Suprapubic skin (tissue), 4 donors: ENCODE results near the gene RTCB.

ENCODE experiments used
- EP300 ChIP-seq: sonication (generic); formaldehyde crosslinking; IDR thresholded peaks from one replicate; pipeline ENCODE4 v1.6.1; 2017; ENCODE audit warnings: antibody characterized with exemption
- POLR2A ChIP-seq, 2 donors: fragments of 450-650 bp; IDR thresholded peaks; one replicate each; pipeline ENCODE4 v1.6.1; 2017; ENCODE audit warnings: antibody characterized with exemption in 2 of 2, mild to moderate bottlenecking in 2 of 2, moderate library complexity in 2 of 2
- POLR2AphosphoS5 ChIP-seq, 3 donors: sonication (generic); formaldehyde crosslinking; IDR thresholded peaks; one replicate each; pipeline ENCODE4 v1.6.1; 2017; ENCODE audit warnings: antibody characterized with exemption in 3 of 3
- TF ChIP-seq, protein P1 (sequence below), 2 donors: fragments of 200-600 bp in 1 of 2; fragments of 450-650 bp in 1 of 2; sonication (generic) in 1 of 2; IDR thresholded peaks; one replicate each; pipeline ENCODE4 v1.5.1; 2016 to 2019; ENCODE audit warnings: antibody characterized with exemption in 2 of 2, mild to moderate bottlenecking in 1 of 2, moderate library complexity in 1 of 2

GRCh38 chr22:32339190-32340012 lies 72.6 kb downstream of the RTCB start:
- TF ChIP-seq, protein P1, sequence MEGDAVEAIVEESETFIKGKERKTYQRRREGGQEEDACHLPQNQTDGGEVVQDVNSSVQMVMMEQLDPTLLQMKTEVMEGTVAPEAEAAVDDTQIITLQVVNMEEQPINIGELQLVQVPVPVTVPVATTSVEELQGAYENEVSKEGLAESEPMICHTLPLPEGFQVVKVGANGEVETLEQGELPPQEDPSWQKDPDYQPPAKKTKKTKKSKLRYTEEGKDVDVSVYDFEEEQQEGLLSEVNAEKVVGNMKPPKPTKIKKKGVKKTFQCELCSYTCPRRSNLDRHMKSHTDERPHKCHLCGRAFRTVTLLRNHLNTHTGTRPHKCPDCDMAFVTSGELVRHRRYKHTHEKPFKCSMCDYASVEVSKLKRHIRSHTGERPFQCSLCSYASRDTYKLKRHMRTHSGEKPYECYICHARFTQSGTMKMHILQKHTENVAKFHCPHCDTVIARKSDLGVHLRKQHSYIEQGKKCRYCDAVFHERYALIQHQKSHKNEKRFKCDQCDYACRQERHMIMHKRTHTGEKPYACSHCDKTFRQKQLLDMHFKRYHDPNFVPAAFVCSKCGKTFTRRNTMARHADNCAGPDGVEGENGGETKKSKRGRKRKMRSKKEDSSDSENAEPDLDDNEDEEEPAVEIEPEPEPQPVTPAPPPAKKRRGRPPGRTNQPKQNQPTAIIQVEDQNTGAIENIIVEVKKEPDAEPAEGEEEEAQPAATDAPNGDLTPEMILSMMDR (IDR thresholded peaks at IDR 0.05): no peak
- TF ChIP-seq POLR2A (IDR thresholded peaks at IDR 0.05) (no peak), EP300 (no peak), POLR2AphosphoS5 (IDR thresholded peaks at IDR 0.05) (no peak)
